VCaP (cell line): ENCODE data around the gene LYZ.
A peak's percentile ranks its signal among the peaks of the same experiment; 100 is the strongest.

Source experiments
- H3K27ac ChIP-seq: fragments of 450-650 bp; 2 replicates; pipeline ENCODE4 v1.5.1; 2017
- TF ChIP-seq, protein P1 (sequence below): fragments of 450-650 bp; conservative IDR thresholded peaks from 2 replicates; pipeline ENCODE4 v1.5.1; 2017; ENCODE audit warnings: mild to moderate bottlenecking, moderate library complexity

Gene LYZ

GRCh38 chr12:69321351-69321750 lies 26.8 kb upstream of the LYZ start:
- TF ChIP-seq, protein P1, sequence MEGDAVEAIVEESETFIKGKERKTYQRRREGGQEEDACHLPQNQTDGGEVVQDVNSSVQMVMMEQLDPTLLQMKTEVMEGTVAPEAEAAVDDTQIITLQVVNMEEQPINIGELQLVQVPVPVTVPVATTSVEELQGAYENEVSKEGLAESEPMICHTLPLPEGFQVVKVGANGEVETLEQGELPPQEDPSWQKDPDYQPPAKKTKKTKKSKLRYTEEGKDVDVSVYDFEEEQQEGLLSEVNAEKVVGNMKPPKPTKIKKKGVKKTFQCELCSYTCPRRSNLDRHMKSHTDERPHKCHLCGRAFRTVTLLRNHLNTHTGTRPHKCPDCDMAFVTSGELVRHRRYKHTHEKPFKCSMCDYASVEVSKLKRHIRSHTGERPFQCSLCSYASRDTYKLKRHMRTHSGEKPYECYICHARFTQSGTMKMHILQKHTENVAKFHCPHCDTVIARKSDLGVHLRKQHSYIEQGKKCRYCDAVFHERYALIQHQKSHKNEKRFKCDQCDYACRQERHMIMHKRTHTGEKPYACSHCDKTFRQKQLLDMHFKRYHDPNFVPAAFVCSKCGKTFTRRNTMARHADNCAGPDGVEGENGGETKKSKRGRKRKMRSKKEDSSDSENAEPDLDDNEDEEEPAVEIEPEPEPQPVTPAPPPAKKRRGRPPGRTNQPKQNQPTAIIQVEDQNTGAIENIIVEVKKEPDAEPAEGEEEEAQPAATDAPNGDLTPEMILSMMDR, result no peak
- no peak overlapping the region for H3K27ac ChIP-seq

DNA sequence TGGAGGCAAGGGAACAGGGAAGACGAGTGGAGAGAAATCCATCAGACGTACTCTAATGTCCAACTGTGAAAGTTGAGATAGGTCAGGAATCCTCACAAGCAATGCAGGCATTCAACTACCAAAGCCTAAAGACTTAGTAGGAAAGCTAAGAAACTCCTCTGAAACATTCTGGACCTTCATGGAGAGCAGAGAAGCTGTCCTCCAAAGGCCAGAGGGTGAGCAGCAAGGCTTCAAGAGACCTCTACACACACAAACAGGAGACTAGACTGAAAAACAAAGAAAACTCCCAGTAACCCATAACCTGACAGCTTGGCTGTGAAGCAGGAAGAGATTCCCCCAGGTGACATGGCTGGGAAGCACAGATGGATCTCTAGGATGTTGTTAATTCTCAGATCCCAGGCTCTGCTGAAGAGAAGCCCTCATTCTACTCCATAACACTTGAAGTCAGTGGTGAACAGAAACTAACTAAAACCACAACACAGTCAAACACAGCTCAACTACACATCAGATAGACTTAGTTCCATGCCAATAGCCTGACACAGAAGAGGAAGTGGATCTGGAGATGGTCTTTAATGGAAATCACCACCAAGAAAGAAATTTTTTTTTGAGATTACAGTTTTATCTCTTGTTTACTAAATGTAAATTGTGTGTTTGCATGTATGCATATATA lies 23.2 kb upstream of the LYZ start:
- TF ChIP-seq, protein P1, result no peak
- no peak overlapping the region for H3K27ac ChIP-seq

GRCh38 chr12:69328426-69328825 lies 19.8 kb upstream of the LYZ start:
- TF ChIP-seq, protein P1, result no peak
- peak overlapping the region; percentile 89 for H3K27ac ChIP-seq

DNA sequence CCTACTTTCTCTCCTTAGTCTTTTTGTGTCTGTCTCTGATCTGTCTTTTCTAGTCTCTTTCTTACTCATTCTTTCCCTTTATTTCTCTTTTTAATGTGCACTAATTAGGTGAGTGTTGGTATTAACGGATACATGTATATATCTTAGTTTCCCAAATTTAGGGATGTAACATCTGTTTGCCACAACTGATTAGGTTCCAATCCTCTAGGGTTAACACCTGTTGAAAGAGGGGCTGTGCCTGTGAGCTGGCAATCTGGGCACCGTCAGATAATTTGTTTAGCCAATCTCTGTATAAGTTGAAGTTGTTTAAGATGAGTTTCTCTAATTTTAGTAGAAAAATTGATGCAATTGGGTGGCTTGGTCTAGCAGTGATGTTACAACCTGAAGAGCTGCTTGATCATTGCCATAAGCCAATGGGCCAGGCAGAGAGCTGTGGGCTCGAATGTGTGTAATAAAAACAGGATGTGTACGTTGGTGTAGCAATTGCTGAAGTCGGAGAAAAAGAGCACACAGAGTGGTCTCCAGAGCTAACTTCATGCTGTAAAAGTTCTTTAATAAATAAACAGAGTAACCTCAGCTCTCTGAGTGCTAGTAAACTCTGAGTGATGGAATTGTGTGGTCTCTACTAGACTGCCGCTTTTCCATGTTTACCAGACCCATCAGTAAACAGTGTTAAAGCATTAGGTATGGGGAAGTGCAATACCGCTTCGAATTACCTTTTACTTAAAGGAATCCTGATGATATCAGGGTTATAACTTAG lies 18.3 kb upstream of the LYZ start:
- TF ChIP-seq, protein P1, result no peak
- peak overlapping the region; percentile 89 for H3K27ac ChIP-seq

- H3K27ac ChIP-seq, result peak overlapping the region; percentile 89
- TF ChIP-seq, protein P1, result peak; percentile 7; the same call in 1 of the 2 replicates
Observed at GRCh38 chr12:69330475-69331473, 17.4 kb upstream of the LYZ start.

GRCh38 chr12:69331519-69331908 lies 16.7 kb upstream of the LYZ start:
- H3K27ac ChIP-seq, result peak overlapping the region; percentile 89
- TF ChIP-seq, protein P1, result no peak
